Measurements from ENCODE around the gene ACSM2B. TPM values are rescaled to one million over a fixed set of nuclear protein-coding genes. Genes with fewer than 3 reads are reported as not detected.
A peak's percentile ranks its signal among the peaks of the same experiment; 100 is the strongest.
"Not testable (repeated sequence)": the region's sequence is repeated elsewhere in the genome, so short reads cannot be mapped to it uniquely, and the experiment has no call there.

Gene ACSM2B
- polyA plus RNA-seq, 1 donor from 2014 or later: not detected

GRCh38 chr16:20520103-20520502 is 56.1 kb downstream of the ACSM2B start:
- peaks cover 1% of the 10 kb centered on the region for H3K36me3 Mint-ChIP-seq
- peaks cover 1 to 6% (median 4%) of the 10 kb centered on the region in 3 donors for H3K9me3 Mint-ChIP-seq
- no peak overlapping the region for H3K4me3 Mint-ChIP-seq
- H3K27me3 Mint-ChIP-seq: peaks cover 5% of the 10 kb centered on the region
- H3K27ac Mint-ChIP-seq: no peak overlapping the region
- H3K4me1 Mint-ChIP-seq: no peaks in the 10 kb centered on the region

- Mint-ChIP-seq H3K27ac (no peak overlapping the region), H3K4me3 (no peak overlapping the region), H3K9me3 (peaks cover 4 to 9% (median 7%) of the 10 kb centered on the region in 3 donors), H3K36me3 (peaks cover 2% of the 10 kb centered on the region), H3K27me3 (peaks cover 5% of the 10 kb centered on the region), H3K4me1 (no peaks in the 10 kb centered on the region)
These were observed 56.9 kb downstream of the ACSM2B start for GRCh38 chr16:20519231-20519630.

GRCh38 chr16:20517149-20517548 is 59.0 kb downstream of the ACSM2B start:
- Mint-ChIP-seq H3K4me1 (no peaks in the 10 kb centered on the region), H3K4me3 (no peak overlapping the region), H3K36me3 (peaks cover 2% of the 10 kb centered on the region), H3K9me3 (peaks cover 4 to 9% (median 7%) of the 10 kb centered on the region in 3 donors), H3K27ac (no peak overlapping the region), H3K27me3 (peaks cover 10% of the 10 kb centered on the region)

GRCh38 chr16:20515688-20516090 is 60.5 kb downstream of the ACSM2B start:
- H3K36me3 Mint-ChIP-seq: peaks cover 2% of the 10 kb centered on the region
- H3K27me3 Mint-ChIP-seq: peaks cover 10% of the 10 kb centered on the region
- H3K27ac Mint-ChIP-seq: no peak overlapping the region
- peaks cover 4 to 9% (median 7%) of the 10 kb centered on the region in 3 donors for H3K9me3 Mint-ChIP-seq
- no peaks in the 10 kb centered on the region for H3K4me1 Mint-ChIP-seq
- no peak overlapping the region for H3K4me3 Mint-ChIP-seq

GRCh38 chr16:20510323-20510722 is 65.8 kb downstream of the ACSM2B start:
- no peaks in the 10 kb centered on the region for H3K4me1 Mint-ChIP-seq

GRCh38 chr16:20507280-20507679 is 68.9 kb downstream of the ACSM2B start:
- Mint-ChIP-seq H3K4me3 (peak overlapping the region in 1 of 4 donors; percentile 15), H3K36me3 (no peaks in the 10 kb centered on the region), H3K9me3 (peaks cover 10 to 28% (median 12%) of the 10 kb centered on the region in 3 donors), H3K27ac (no peak overlapping the region), H3K4me1 (no peaks in the 10 kb centered on the region), H3K27me3 (peaks cover under 1% of the 10 kb centered on the region)

More at GRCh38 chr16:20510323-20510722, 65.8 kb downstream of the ACSM2B start:
- Mint-ChIP-seq H3K4me3 (no peak overlapping the region), H3K9me3 (peaks cover 11 to 32% (median 15%) of the 10 kb centered on the region in 3 donors), H3K27ac (no peak overlapping the region), H3K36me3 (peaks cover 2% of the 10 kb centered on the region), H3K27me3 (peaks cover 5% of the 10 kb centered on the region)

GRCh38 chr16:20504418-20504817 is 71.7 kb downstream of the ACSM2B start:
- Mint-ChIP-seq H3K36me3 (no peaks in the 10 kb centered on the region), H3K27me3 (no peaks in the 10 kb centered on the region), H3K9me3 (peaks cover 10 to 24% (median 12%) of the 10 kb centered on the region in 3 donors), H3K4me1 (no peaks in the 10 kb centered on the region), H3K27ac (no peak overlapping the region), H3K4me3 (no peak overlapping the region)

- not testable (repeated sequence) for H3K36me3 Mint-ChIP-seq, H3K27ac Mint-ChIP-seq, H3K27me3 Mint-ChIP-seq, H3K4me3 Mint-ChIP-seq, H3K4me1 Mint-ChIP-seq, H3K9me3 Mint-ChIP-seq
These were observed 84.7 kb downstream of the ACSM2B start for GRCh38 chr16:20491448-20491847.

- not testable (repeated sequence) for H3K27me3 Mint-ChIP-seq, H3K27ac Mint-ChIP-seq, H3K4me3 Mint-ChIP-seq, H3K9me3 Mint-ChIP-seq, H3K36me3 Mint-ChIP-seq, H3K4me1 Mint-ChIP-seq
These were observed 85.2 kb downstream of the ACSM2B start for GRCh38 chr16:20490994-20491393.

Other genes starting within 250 kb of the ACSM2B start
- not detected for gene GP2, start 248.9 kb downstream of the ACSM2B start, polyA plus RNA-seq
- gene UMOD, start 223.7 kb downstream of the ACSM2B start, polyA plus RNA-seq: not detected
- not detected for gene PDILT, start 171.6 kb downstream of the ACSM2B start, polyA plus RNA-seq
- gene ACSM5, start 166.8 kb downstream of the ACSM2B start, polyA plus RNA-seq: not detected
- not detected for gene ACSM2A, start 124.8 kb downstream of the ACSM2B start, polyA plus RNA-seq
- gene ACSM1, start 121.3 kb upstream of the ACSM2B start, polyA plus RNA-seq: not detected
- gene THUMPD1, start 165.5 kb upstream of the ACSM2B start, polyA plus RNA-seq: 64.3 TPM
- gene ACSM3, start 187.6 kb upstream of the ACSM2B start, polyA plus RNA-seq: 1.6 TPM
- gene ERI2, start 230.1 kb upstream of the ACSM2B start, polyA plus RNA-seq: 1.5 TPM
- not detected for gene REXO5, start 230.2 kb upstream of the ACSM2B start, polyA plus RNA-seq